Astrocyte (in vitro differentiated cells and primary cell): ENCODE measurements around the gene CD1D. TPM values are rescaled to one million over a fixed set of nuclear protein-coding genes. Genes with fewer than 3 reads are reported as not detected.

ENCODE experiments used
- DNase-seq: peaks from one replicate; pipeline ENCODE4 v3.0.0-alpha.2; 2010; ENCODE audit warnings: low read depth
- FAIRE-seq: peaks from 2 replicates; lab custom pipeline; 2011; peaks lifted over from hg19 to GRCh38; lab: Jason Lieb, UNC
- H2AFZ ChIP-seq: 2 replicates; pipeline ENCODE4 v1.6.0; 2012; ENCODE audit warnings: low read depth, low read length, inconsistent platforms
- H3K27ac ChIP-seq: 2 replicates; pipeline ENCODE4 v1.5.1; 2011; ENCODE audit warnings: low read depth, low read length, inconsistent platforms
- H3K27me3 ChIP-seq: 2 replicates; pipeline ENCODE4 v1.6.0; 2011; ENCODE audit warnings: low read length, inconsistent platforms; ENCODE audit not compliant: insufficient read depth
- H3K36me3 ChIP-seq: 2 replicates; pipeline ENCODE4 v1.5.1; 2011; ENCODE audit warnings: low read length, inconsistent platforms; ENCODE audit not compliant: insufficient read depth
- H3K4me1 ChIP-seq: 2 replicates; pipeline ENCODE4 v1.5.1; 2011; ENCODE audit warnings: low read length, inconsistent platforms; ENCODE audit not compliant: insufficient read depth
- H3K4me2 ChIP-seq: 2 replicates; pipeline ENCODE4 v1.6.0; 2012; ENCODE audit warnings: low read length, inconsistent platforms
- H3K4me3 ChIP-seq: 2 replicates; pipeline ENCODE4 v1.5.1; 2011; ENCODE audit warnings: low read depth, mild to moderate bottlenecking, low read length, inconsistent platforms; ENCODE audit not compliant: insufficient read depth
- H3K79me2 ChIP-seq: 2 replicates; pipeline ENCODE4 v1.6.0; 2012; ENCODE audit warnings: mild to moderate bottlenecking, low read length, inconsistent platforms; ENCODE audit not compliant: insufficient read depth
- H3K9ac ChIP-seq: 2 replicates; pipeline ENCODE4 v1.6.0; 2012; ENCODE audit warnings: mild to moderate bottlenecking, low read length, inconsistent platforms
- H3K9me3 ChIP-seq: 2 replicates; pipeline ENCODE4 v1.5.1; 2012; ENCODE audit warnings: low read depth, mild to moderate bottlenecking, low read length, inconsistent platforms; ENCODE audit not compliant: insufficient read depth
- H4K20me1 ChIP-seq: 2 replicates; pipeline ENCODE4 v1.6.0; 2012; ENCODE audit warnings: low read length, inconsistent platforms; ENCODE audit not compliant: insufficient read depth
- H3K27ac Mint-ChIP-seq: one replicate; pipeline ENCODE4 v1.8.0; 2021; ENCODE audit warnings: mild to moderate bottlenecking, mixed read lengths; ENCODE audit not compliant: unreplicated experiment
- H3K27me3 Mint-ChIP-seq: one replicate; pipeline ENCODE4 v1.8.0; 2021; ENCODE audit warnings: low read depth, mixed read lengths; ENCODE audit not compliant: unreplicated experiment
- H3K36me3 Mint-ChIP-seq: one replicate; pipeline ENCODE4 v1.8.0; 2021; ENCODE audit warnings: low read depth, mixed read lengths; ENCODE audit not compliant: unreplicated experiment
- H3K4me1 Mint-ChIP-seq: one replicate; pipeline ENCODE4 v1.8.0; 2021; ENCODE audit warnings: low read depth, mixed read lengths; ENCODE audit not compliant: unreplicated experiment
- H3K4me3 Mint-ChIP-seq: one replicate; pipeline ENCODE4 v1.8.0; 2021; ENCODE audit warnings: mild to moderate bottlenecking, moderate library complexity, mixed read lengths; ENCODE audit not compliant: unreplicated experiment
- H3K9me3 Mint-ChIP-seq: one replicate; pipeline ENCODE4 v1.8.0; 2021; ENCODE audit warnings: mild to moderate bottlenecking, mixed read lengths; ENCODE audit not compliant: unreplicated experiment
- CTCF ChIP-seq: IDR thresholded peaks from 2 replicates; pipeline ENCODE4 v1.5.1; 2011; ENCODE audit warnings: low read depth, mild to moderate bottlenecking, inconsistent platforms, low read length, moderate library complexity; ENCODE audit not compliant: insufficient read depth
- EZH2 ChIP-seq: IDR thresholded peaks from 2 replicates; pipeline ENCODE4 v1.6.1; 2012; ENCODE audit warnings: mild to moderate bottlenecking, low read length, inconsistent platforms; ENCODE audit not compliant: insufficient read depth
- total RNA-seq: library from RNA; stranded (reverse); gene quantifications from 2 replicates; pipeline ENCODE4 v1.2.1, GENCODE V29; 2021

CD1D gene
- total RNA-seq, 1 donor from 2014 or later: 0.18 TPM

DNA sequence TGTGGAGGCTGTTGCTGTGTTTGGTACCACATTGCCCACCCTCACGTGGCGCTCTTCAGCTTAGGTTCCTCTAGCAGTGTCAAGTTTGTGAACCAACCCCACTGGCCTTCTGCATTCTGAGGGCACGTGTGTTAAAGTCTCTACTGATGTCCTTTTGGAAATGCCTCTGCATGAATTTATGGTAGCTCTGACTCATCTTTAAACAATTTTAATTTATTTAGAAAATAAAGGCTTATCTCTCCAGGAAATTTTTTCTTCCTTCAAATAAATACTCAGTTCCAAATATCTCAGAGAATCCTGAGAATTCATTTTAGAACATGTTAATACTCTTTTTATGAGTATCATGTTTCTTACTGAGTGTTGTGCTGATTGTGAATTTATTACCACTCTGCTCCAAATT, 5.5 kb downstream of the CD1D start:
- Histone ChIP-seq H3K27me3 (peaks cover 21% of the 10 kb centered on the region), H3K4me1 (no peaks in the 10 kb centered on the region), H4K20me1 (no peaks in the 10 kb centered on the region), H3K79me2 (no peaks in the 10 kb centered on the region), H3K9ac (no peak overlapping the region), H3K27ac (no peak overlapping the region), H3K4me3 (no peak overlapping the region), H3K4me2 (no peak overlapping the region), H3K9me3 (no peaks in the 10 kb centered on the region), H2AFZ (no peak overlapping the region), H3K36me3 (no peaks in the 10 kb centered on the region)
- no peaks in the 10 kb centered on the region for H3K4me1 Mint-ChIP-seq
- peaks cover 45% of the 10 kb centered on the region for H3K27me3 Mint-ChIP-seq
- TF ChIP-seq CTCF: no peak
- TF ChIP-seq EZH2: no peak
- no peak overlapping the region for H3K4me3 Mint-ChIP-seq
- no peak for FAIRE-seq
- no peak overlapping the region for H3K27ac Mint-ChIP-seq
- peaks cover 2% of the 10 kb centered on the region for H3K36me3 Mint-ChIP-seq
- H3K9me3 Mint-ChIP-seq: no peaks in the 10 kb centered on the region
- DNase-seq: no peak

- H3K4me3 Mint-ChIP-seq: no peak overlapping the region
- Histone ChIP-seq H3K79me2 (no peaks in the 10 kb centered on the region), H3K4me3 (no peak overlapping the region), H3K36me3 (no peaks in the 10 kb centered on the region), H3K4me2 (no peak overlapping the region), H3K27ac (no peak overlapping the region), H3K4me1 (no peaks in the 10 kb centered on the region), H4K20me1 (no peaks in the 10 kb centered on the region), H3K27me3 (peaks cover 10% of the 10 kb centered on the region), H3K9me3 (no peaks in the 10 kb centered on the region), H2AFZ (no peak overlapping the region), H3K9ac (no peak overlapping the region)
- peaks cover 21% of the 10 kb centered on the region for H3K27me3 Mint-ChIP-seq
- no peak overlapping the region for H3K27ac Mint-ChIP-seq
- DNase-seq (no peak), FAIRE-seq (no peak)
- no peaks in the 10 kb centered on the region for H3K4me1 Mint-ChIP-seq
- H3K36me3 Mint-ChIP-seq: peaks cover 2% of the 10 kb centered on the region
- TF ChIP-seq CTCF: no peak
- TF ChIP-seq EZH2: no peak
- H3K9me3 Mint-ChIP-seq: peaks cover under 1% of the 10 kb centered on the region
Measured at GRCh38 chr1:158188611-158189010, 7.9 kb downstream of the CD1D start.

DNA sequence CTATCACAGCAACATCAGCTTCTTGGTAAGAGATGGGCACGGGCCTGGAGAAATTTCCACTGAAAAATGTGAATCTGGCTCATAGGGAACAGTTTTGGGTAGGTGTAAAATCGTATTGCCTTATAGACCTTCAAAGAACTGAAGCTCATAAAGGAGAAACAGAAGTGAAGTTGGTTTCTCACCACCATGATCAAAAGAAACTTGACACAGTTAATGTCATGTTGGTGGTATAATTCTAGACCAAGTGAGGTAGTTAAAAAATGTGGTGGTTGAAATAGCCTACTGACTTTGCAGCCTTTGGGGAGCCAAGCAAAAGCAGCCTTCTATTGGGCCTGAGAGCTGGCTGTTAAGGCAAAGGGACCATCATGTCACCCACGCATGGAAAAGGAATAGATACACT, 8.9 kb downstream of the CD1D start:
- Histone ChIP-seq H2AFZ (no peak overlapping the region), H3K4me1 (no peaks in the 10 kb centered on the region), H3K36me3 (no peaks in the 10 kb centered on the region), H3K4me3 (no peak overlapping the region), H3K27ac (no peak overlapping the region), H3K27me3 (peaks cover 5% of the 10 kb centered on the region), H3K4me2 (no peak overlapping the region), H3K9ac (no peak overlapping the region), H3K9me3 (no peaks in the 10 kb centered on the region), H3K79me2 (no peaks in the 10 kb centered on the region), H4K20me1 (no peaks in the 10 kb centered on the region)
- H3K4me3 Mint-ChIP-seq: no peak overlapping the region
- TF ChIP-seq CTCF: no peak
- H3K4me1 Mint-ChIP-seq: no peaks in the 10 kb centered on the region
- FAIRE-seq (no peak), DNase-seq (no peak)
- H3K27me3 Mint-ChIP-seq: peaks cover 14% of the 10 kb centered on the region
- H3K36me3 Mint-ChIP-seq: no peaks in the 10 kb centered on the region
- H3K9me3 Mint-ChIP-seq: peaks cover 3% of the 10 kb centered on the region
- H3K27ac Mint-ChIP-seq: no peak overlapping the region
